HG02973 (cell line): ENCODE data around the gene HASPIN.

Experiments
- ATAC-seq: cut with Tn5 transposase; IDR thresholded peaks from one replicate; pipeline ENCODE4 v1.9.1; 2021; ENCODE audit warnings: moderate library complexity; ENCODE audit not compliant: unreplicated experiment

The HASPIN gene

DNA sequence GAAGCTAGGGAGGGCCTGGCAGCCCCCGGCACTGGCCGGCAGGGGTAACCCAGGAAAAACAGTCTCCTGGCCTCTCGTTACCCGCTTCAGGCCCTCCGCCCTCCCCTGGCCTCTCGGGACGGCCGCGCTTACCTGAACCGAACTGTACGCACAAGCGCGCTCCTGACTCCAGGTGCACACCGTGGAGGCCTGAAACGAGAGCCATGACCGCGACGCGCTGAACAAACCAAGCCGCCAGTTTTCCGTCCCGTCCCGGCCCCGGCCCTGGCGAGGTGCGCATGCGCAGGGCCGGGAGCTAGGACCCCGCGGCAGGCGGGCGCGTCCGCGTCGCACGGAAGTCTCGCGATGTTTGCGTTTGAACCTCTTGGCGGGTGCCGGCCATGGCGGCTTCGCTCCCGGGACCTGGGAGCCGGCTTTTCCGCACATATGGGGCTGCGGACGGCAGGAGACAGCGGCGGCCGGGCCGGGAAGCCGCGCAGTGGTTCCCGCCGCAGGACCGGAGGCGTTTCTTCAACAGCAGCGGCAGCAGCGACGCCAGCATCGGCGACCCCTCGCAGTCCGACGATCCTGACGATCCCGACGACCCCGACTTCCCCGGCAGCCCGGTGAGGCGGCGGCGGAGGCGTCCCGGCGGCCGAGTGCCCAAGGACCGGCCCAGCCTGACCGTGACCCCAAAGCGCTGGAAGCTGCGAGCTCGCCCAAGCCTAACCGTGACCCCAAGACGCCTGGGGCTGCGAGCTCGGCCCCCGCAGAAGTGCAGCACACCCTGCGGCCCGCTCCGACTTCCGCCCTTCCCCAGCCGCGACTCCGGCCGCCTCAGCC lies at the start of gene HASPIN:
HASPIN (plus strand) TSS at position 348 of the 822 bp plus-strand sequence; CDS start at position 381, 33 bp downstream.
- ATAC-seq: peak; percentile 69

DNA sequence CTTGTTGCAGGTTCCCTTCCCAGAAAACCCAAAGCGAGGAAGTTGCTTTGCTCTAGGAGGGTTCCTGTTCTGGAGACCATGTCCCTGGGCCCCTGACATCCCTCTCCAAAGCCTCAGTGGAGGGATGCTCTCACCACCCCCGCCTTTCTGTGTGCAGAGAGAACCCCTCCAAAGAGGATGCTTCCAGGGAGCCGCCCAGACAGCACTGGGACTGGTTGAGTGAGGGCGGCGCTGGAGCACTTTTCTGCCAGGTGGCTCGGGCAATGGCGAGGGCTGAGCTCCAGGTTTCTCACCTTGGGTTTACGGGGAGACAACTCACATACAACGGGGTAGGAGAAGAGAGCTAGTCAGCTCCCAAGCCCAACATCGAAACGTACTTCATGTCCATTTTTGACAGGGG lies 47.8 kb upstream of the HASPIN start:
- ATAC-seq: no peak

DNA sequence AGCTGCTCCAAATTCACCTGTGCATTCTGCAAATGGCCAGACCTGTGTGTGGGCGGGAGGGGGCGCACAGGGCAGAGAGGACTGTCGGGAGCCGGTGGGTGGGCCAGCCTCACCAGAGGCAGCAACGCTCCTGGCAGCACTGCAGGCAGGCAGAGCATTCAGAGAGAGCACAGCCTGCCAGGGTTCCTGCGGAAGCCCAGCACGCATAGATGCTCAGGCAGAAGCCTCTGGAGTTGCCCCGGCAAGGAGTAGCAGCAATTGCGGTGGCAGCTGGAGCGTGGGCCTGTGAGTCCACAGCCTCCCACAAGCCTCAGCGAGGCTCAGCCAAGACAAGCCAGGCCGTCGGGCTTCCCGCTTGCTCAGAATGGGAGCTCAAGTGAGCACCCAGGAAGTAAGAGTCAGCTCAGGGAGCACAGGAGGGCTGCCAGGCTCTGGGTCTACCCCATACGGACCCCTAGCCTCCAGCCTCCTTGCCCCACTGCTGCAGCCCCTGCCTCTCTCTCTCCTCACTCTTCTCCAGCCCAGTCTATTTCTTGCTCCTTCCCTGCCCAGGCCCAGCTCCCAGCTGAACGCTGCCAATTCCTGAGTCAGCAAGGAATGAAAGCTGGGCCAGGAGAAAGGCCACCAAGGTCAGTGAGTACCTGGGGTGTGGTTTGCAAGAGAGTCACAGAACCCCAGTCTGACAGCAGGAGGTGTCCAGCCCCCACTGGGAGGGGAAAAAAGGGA lies 45.4 kb upstream of the HASPIN start:
- no peak for ATAC-seq

GRCh38 chr17:3678821-3679530 lies 44.7 kb upstream of the HASPIN start:
- no peak for ATAC-seq

GRCh38 chr17:3679531-3680126 lies 44.1 kb upstream of the HASPIN start:
- ATAC-seq: no peak

- no peak for ATAC-seq
Measured at GRCh38 chr17:3681057-3681456, 42.6 kb upstream of the HASPIN start.

DNA sequence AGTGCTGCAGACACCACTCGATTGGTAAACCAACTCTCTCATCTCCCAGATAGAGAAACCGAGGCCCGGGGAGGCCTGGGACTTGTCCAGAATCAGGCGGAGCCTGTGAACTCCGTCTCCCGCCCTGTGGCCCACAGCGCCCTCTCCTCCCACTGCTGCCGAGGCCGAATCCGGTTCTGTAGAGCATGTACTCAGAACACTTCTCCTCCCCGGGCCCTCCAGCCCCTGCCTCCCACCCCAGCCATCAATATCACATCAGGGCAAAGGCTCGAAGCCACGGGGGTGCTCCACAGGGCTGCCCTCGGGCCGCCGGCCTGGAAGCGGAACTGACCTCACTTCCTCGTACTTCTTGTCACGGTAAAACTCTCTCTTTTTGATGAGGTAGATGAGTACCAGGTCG lies 42.1 kb upstream of the HASPIN start:
- no peak for ATAC-seq

DNA sequence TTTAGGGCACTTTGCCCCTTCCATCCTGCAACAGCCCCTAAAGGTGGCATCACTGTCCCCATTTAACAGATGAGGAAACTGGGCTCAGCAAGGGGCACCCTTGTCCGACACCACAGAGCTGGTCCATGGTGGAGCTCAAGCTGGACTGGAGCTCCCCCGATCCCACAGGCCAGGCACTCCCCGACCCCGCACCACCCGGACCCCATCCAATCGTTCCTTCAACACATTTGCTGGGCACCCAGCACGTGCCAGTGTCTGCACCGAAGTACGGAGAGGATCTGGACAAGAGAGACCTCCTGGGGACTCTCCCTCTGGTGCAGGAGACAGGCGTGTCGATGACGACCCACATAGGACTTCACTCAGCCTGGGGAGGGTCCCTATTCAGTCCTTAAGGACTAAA lies 41.7 kb upstream of the HASPIN start:
- no peak for ATAC-seq

DNA sequence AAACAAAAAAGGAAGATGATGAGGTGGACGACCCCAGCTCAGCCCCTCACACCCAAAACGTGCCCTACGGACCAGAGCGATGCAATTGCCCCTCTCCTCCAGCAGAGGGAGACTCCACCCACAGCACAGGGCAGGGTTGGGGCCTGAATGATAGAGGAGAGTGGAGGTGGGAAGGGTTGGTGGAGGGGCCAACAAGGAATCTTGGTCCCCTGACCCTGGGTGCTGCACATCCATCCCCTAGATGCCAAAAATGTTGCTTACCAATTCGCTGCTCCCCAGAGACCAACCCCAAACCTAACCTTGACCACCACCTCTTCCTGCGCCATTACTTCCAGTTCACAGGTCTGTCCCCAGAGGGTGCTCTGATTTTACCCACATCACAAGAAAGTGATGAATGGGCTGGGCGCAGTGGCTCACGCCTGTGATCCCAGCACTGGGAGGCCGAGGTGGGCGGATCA lies 40.6 kb upstream of the HASPIN start:
- no peak for ATAC-seq

DNA sequence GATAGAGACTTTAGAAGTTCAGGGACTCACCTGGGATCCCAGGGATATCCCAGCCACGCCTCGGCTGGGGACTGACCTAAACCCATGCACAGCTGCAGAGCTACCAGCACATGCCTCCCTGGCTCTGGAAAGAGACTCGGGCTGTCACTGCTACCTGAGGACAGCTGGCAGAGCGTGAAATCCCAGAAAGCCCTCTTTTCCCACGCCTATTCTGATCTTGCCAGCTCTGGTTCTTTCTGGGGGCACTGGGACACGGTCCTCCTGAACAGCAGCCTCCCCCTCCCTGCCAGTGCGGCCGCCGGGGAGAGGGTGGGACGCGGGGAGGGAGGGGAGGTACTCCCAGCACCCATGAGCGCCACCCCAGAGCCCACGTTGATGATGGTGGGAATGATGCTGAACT lies 38.5 kb upstream of the HASPIN start:
- ATAC-seq: no peak

DNA sequence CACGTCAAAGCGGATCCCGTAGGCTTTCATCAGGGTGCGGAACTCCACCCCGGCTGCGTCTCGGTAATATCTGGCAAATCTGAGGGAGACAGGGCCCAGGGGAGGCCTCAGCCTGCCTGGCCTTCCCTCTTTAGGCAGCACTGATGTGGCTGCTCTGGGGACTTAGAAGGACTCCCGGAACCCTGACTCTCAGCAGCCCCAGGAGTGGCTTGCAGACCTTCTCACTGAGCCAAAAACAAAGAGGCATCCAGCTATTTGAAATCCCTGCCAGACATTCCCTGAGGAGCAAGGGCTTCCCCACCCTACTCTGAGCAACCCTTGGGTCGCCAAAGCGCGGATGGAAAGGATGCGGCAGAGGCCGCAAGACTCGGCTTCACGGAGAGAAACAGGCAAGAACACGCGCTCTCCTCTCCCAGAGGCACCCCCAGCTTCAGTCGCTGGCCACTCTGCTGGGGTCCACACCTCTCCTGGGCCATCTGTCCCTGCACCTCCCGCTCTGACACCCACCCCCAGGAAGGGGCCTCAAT lies 35.6 kb upstream of the HASPIN start:
- ATAC-seq: no peak

DNA sequence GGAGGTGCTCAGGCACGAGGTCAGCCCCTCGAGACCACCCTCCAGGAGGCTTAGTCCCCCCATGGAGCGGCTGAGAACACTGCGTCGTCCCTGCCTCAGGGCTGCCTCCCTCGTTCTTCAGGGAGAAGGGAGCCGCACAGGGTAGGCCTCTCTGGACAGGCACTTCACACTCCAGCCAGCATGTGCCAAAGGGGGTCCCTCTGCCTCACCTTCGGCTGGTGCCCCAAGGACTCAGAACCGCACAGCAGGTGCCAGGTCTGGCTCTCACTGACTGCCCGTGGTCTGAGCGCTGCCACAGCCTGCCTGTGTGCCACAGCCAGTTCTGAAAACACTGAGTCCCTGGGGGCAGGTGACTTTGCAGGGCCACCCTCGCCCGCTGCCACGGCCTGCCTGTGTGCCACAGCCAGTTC lies 34.8 kb upstream of the HASPIN start:
- no peak for ATAC-seq

DNA sequence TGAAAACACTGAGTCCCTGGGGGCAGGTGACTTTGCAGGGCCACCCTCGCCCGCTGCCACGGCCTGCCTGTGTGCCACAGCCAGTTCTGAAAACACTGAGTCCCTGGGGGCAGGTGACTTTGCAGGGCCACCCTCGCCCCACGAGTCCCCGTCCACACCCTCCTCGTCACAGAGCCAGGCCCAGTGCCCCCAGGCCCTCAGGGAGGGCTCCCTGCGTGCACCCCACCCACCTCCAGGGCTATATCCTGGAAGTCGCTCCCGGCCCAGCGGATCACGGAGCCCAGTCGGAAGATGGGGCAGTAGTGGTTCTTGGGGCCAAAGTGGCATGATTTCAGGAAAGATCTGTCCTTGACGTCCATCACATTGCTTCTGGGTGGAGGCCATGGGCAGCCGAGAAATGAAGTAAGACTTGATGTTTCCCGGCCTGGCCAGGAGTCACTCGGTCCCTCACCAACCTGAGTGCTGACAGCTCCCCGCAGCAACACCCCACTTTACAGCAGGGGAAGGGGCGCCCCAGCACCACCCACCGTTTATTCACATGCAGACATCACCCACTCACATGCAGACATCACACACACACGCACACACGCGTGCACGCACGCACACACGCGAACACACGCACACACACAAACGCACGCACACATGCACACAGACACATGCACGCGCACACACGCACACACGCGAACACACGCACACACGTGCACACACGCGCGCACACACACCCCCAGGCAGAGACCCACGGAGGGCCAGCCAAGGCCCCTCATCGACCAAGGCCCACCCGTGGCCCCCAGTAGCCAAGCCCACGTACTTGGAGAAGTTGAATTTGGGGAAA lies 34.2 kb upstream of the HASPIN start:
- ATAC-seq: no peak

- ATAC-seq: no peak
Measured at GRCh38 chr17:3690094-3690715, 33.5 kb upstream of the HASPIN start.

- no peak for ATAC-seq
Measured at GRCh38 chr17:3691617-3692067, 32.1 kb upstream of the HASPIN start.

DNA sequence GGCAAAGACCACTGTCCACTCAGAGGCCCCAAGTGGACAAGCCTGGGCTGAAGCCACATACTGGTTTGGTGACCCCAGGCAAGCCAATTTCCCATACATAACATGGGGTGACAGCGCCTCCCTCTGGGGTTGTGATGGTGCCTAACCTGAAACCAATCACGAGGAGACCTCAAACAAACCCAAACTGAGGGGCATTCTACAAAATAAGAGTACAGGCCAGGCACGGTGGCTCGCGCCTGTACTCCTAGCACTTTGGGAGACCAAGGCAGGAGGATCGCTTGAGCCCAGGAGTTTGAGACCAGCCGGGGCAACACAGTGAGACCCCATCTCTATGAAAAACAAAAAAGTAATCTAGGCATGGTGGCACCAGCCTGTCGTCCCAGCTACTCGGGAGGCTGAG lies 31.4 kb upstream of the HASPIN start:
- ATAC-seq: no peak

DNA sequence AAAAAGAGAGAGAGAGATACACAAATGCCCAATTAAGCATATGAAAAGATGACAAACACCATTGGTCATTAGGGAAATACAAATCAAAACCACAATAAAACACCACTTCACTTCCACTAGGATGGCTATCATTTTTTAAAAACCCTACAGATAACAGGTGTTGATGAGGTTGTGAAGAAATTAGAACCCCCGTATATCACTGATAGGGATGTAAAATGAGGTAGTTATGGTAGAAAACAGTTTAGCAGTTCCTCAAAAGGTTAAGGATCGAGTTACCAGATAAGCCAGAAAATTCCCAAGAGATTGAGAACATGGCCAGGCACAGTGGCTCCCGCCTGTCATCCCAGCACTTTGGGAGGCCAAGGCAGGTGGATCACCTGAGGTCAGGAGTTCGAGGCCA lies 30.6 kb upstream of the HASPIN start:
- ATAC-seq: no peak

DNA sequence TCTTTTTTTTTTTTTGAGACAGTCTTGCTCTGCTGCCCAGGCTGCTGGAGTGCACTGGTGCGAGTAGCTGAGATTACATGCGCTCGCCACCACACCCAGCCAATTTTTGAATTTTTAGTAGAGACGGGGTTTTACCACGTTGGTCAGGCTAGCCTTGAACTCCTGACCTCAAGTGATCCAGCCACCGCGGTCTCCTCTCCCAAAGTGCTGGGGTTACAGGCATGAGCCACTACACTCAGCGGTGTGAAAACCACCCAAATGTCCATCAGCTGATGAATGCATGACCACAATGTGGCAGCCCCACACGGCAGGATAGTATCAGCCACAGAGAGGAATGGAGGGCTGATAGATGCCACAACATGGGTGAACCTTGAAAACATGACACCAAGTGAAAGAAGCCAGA lies 29.9 kb upstream of the HASPIN start:
- ATAC-seq: no peak

DNA sequence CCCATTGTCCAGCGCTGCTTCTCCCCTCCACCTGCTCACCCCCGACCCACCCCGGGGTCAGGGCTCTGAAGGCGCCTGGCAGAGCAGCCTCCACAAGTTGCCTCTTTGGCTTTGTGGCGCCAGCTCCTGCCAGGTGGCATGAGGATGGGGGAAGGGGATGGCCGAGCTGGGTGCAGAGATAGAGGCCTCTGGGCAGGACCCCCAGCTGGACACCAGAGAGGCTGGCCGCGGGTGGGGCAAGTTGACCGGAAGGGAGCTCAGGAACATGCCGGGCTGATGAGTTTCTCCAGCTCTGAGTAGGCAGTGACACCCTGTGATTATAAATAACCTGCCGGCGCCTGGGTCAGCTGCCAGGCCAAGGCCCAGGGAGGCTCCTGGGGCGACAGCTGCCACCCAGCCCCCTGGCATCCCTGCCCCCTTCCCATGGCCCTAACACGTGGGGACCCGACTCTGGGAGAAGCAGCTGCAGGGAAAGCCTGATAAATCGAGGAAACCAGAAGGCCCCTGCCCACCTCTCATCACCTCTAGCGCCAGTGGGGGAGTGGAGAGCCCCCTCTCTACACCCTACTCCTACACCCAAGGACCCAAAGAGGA lies 28.5 kb upstream of the HASPIN start:
- no peak for ATAC-seq
